ENCODE results near the gene ATF4. TPM values are rescaled to one million over a fixed set of nuclear protein-coding genes. Genes with fewer than 3 reads are reported as not detected.
"Not testable (repeated sequence)": the region's sequence is repeated elsewhere in the genome, so short reads cannot be mapped to it uniquely, and the experiment has no call there.

Gene ATF4
- polyA plus RNA-seq, 4 donors, result 276 to 311 (median 304) TPM

GRCh38 chr22:39489094-39490068, 31.0 kb upstream of the ATF4 start:
- no peak for DNase-seq (ENCODE audit: low read depth in 4 of 4, low spot score in 3 of 4)

DNA sequence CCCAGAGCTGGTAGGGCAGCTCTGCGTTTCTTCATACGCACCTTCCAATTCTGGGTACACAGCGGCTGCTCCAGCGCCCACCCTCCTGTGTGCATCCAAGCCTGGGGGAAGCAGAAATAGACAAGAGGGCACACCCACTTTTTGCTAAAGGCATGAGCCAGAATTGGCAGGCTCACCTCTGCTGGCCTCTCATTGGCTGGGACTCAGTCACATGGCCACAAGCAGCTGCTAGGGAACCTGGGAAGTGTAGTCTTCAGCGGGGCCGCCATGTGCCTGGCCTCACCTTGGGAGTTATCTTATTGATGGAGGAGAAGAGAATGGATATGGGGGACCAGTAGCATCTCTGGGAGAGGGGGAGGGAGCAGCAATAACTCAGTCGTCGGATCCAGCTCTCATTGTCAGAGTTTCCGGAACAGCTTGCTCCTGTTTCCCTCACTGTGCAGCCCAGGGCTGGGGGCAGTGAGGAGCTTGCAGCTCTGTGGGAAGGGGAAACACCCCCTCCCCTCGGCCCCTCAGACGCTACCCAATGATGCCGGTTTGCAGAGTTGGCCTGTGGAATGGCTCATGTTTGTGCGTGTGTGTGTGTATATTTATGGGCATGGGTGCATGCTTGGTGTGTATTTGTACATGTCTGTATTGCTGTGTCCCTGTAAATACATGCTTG, 30.1 kb upstream of the ATF4 start:
- DNase-seq (ENCODE audit: low read depth in 4 of 4, low spot score in 3 of 4), result no peak

DNA sequence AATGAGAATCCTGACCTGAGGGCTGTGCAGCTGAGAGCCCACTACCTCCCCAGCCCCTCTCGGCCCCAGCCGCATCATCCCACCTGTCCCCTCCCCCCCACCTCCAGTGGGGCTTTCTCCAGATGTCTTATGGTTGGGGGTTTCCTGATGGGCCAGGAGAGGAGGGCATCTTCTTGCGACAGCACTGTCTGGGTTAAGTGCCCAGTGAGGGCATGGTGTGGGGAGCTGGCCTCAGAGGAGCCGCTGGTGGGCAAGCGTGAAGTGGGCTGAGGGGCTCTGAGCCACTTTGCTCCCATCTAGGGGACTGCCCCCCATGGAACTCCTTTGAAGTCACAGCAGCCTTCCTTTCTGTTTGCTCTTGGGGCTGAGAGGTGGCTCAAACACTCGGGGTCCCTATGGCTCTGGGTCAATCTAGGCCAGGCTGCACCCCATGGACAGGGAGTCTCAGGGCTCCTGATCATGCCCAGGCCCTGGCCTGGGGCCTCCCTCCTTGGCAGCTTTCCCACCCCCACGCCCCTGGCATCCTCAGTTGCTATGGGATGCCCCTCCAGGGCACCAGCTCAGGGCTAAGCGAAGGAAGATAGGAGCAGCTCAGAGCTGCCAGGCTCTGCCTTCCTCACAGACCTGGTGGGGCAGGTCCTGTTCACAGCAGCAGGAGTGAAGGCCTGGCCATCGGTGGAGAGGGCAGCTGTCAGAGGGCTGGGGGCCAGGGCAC, 29.2 kb upstream of the ATF4 start:
- no peak for DNase-seq (ENCODE audit: low read depth in 4 of 4, low spot score in 3 of 4)

DNA sequence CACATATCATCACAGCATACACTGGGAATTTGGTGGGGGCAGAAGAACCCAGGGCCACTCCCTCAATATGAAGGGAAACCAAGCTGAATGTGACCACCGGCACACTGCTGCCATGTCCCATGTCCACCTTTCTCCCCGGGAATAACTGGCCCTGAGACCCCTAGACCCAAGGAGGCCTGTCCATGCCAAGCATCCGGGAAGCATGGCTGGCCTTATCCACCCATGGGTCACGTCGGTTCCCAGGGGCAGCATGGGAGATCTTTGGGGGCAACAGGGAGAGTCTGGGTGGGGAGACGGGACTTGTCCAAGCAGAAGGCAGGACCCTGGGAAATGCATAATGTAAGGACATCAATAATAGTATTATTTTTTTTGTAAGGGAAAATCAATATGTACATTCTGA, 28.7 kb upstream of the ATF4 start:
- DNase-seq (ENCODE audit: low read depth in 4 of 4, low spot score in 3 of 4), result no peak

DNA sequence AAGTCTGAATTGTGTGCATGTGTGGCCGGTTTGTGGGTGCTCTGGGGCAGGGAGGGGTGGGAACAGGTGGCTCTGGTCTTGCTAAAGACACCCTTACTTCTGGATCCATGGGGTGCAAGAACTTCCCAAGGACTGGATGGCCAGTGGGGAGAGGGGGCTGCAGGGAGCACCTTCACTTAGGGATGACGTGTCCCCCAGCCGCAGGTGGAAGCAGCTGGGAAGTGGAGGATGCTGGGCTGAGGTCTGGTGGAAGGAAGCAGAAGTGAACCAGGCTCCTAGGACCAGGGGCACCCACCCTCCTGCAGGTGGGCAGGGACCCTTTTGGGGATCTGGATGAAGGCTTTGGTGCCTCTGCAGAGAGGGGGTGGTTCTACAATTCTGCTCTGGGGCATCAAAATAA, 28.2 kb upstream of the ATF4 start:
- DNase-seq (ENCODE audit: low read depth in 4 of 4, low spot score in 3 of 4), result no peak

DNA sequence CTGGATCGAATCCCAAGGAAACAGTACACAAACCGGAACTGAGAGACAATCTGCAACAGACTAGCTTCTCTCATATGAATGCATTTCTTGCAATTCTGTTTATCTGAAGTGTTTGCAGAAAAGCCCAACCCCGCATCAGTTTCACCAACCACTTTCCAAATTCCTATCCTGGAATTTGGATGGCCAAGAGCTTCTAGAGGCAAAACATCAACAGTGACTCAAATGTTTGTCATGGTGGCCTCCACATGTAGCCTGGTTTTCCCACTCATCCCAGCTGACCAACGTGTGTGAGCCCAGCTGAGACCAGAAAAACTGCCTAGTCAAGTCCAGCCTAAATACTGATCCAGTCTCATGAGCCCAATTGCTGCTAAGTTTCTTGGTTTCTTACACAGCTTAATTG, 26.6 kb upstream of the ATF4 start:
- no peak for DNase-seq (ENCODE audit: low read depth in 4 of 4, low spot score in 3 of 4)

DNA sequence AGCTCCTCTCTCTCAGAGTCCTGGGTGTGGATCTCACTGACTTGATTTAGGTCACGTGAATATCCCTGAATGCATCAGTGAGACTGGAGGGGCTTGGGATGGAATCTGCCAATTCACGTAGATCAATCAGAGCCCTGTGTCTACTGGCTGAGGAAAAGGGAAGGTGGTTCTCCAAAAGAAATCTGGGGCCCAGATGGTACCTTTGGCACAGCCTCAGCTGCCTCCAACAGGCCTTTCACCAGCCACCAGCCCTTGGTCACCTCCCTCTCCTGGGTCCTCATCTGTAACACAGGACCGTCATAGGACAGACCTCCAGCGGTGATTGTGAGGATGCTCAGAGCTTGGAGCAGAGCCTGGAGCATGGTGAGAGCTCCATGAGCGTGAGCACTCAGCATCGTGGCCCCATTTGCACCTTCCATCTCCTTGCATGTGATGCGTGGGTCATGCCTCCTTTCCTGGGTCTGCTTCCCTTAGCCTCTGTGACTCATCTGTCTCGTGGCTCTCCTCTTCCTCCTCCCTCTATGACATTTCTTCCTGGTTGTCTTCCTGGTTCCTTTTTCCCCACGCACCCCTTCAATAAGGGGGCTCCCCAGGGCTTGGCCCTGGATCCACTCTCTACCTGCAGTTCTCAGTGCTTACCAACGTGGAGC, 25.8 kb upstream of the ATF4 start:
- DNase-seq (ENCODE audit: low read depth in 4 of 4, low spot score in 3 of 4), result no peak

DNA sequence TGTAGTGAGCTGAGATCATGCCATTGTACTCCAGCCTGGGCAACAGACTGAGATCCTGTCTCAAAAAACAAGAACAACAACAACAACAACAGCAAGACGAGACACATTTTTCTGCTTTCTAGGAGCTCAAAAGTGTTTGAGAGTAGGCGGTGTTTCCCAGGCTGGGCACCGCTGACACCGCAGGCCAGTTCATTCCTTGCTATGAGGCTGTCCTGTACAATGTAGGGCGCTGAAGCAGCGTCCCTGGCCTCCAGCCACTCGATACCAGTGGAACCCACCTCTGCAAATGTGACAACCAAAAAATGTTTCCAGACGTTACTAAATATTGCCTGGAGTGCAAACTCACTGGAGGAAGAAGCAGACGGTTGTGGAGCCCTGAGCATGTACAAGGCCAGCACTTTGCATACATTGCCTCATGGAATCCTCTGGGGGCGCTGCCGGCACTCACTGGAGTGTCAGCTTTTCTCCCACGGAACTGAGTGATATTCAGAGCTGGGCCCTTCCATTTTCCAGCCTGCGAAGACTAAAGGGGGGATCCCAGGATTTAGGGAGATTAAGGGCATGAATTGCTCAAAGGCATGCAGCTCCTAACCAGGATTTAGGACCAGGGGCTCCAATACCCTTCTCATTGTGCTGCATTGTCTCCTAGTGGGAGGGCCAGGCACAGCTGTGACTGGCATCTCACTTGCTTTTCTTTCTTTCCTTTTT, 24.1 kb upstream of the ATF4 start:
- DNase-seq (ENCODE audit: low read depth in 4 of 4, low spot score in 3 of 4), result peak in 1 of 4 donors; percentile 42

DNA sequence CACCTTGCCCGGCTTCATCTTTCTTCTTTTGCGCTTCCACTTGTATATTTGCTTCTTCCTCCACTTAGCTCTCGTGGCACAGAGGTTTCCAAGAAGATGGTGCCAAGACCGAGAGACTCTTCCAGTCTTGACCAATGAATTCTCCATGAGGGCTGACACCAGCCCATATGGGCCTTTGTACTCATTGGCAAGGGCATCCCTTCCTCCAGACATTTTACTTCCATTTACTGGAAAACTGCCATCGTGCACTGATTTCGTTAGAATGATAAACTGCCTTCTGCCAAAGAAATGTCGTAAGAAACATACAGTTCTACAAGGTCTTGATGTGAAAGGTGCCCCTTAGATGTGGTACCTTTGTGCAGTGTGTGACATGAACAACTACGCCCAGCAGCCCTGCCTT, 22.9 kb upstream of the ATF4 start:
- DNase-seq (ENCODE audit: low read depth in 4 of 4, low spot score in 3 of 4), result no peak

DNA sequence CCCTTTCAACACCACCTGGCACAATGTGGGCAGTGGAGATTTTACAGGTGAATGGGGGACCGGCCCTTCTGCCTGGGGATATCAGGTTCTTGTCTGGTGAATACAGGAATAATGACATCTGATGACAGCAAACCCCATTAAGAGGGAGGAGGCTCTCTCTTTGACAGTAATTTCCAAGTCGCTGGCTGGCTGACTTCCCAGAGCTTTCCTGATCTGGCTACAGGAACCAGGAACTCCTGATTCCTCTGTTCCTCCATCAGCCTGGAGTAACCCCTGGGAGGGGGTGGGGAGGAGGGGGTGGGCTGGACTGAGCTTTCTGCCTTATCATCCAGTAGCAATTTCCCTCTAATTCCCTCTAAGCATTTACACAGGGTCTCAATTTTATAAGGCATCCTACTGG, 22.0 kb upstream of the ATF4 start:
- no peak for DNase-seq (ENCODE audit: low read depth in 4 of 4, low spot score in 3 of 4)

DNA sequence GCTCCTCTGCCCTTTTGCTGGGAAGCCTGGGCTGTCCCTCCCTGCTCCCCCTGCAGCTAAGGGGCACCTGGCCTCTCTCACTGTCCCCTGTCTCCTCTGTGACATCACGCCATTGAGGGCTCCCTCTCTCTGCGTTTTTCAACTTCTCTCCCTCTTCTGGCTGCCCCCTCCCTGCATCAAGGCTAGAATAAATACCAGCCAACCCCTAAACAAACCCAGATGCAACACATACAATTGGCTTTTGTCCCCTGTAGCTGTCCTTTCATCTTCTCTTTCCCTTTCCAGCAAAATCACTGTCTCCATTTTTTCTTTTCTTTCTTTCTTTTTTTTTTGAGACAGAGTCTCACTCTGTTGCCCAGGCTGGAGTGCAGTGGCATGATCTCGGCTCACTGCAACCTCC, 21.6 kb upstream of the ATF4 start:
- DNase-seq (ENCODE audit: low read depth in 4 of 4, low spot score in 3 of 4), result no peak

- no peak for DNase-seq (ENCODE audit: low read depth in 4 of 4, low spot score in 3 of 4)
Measured at GRCh38 chr22:39500101-39500500, 20.3 kb upstream of the ATF4 start.

DNA sequence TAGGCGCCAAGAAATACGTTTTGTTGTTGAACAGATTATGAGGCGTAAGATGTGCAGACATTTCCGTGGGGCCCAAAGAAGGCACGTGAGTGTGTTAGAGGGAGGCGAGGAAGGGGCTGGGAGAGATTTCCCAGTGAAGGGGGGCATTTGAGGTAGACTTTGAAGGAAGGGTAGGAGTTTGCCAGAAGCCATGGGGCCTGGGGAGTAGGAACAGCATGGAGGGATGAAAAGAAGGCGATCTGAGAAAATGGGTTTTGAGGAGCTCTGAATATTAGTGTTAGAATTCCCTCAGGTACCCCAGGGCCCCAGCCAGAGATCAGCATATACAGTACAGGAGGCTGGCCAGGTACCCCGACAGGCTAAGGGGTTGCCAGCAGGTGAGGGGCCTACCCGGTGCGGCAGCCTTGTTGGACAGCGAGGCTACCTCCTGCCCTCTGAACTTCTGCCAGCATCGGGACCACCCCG, 18.7 kb upstream of the ATF4 start:
- DNase-seq (ENCODE audit: low read depth in 4 of 4, low spot score in 3 of 4), result no peak

DNA sequence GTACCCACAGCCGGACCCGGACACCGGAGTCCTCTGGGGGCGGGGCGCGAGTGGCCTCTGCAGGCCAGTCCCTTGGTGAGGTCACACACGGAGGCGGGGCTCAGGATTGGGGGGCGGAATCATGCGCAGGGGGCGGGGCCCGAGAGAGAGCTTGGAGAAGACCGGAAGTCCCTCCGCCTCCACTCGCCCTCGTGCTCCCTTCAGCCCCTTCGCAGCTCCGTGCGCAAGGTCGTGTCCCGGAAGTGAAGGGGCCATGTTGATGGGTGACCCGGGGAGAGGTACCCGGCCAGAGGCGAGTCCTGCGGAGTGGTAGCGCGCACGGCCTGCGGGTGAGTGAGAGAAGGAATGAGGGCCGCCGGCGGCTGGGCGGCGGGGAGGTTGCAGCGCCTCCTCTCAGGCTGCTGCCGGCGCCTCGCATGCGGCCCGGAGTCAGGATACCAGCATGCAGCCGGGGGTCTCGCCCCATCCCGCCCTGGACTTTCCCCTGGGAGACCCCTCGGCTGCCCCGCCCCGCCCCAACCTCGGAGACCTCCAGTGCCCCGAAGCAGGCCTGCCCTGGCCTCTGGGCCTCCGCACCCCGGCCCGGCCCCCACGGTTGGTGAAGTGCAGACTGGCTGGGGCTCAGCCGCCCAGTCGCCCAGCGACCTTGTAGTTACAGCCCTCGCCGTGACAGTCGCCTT, 18.1 kb upstream of the ATF4 start, which contains the start of gene MIEF1:
Gene MIEF1 (plus strand): TSS at position 182 of the 680 bp plus-strand sequence. CDS start 9,005 bp downstream, outside the sequence.
- peak; percentile 88 to 95 (median 92) for DNase-seq (ENCODE audit: low read depth in 4 of 4, low spot score in 3 of 4)

- no peak for DNase-seq (ENCODE audit: low read depth in 4 of 4, low spot score in 3 of 4)
Measured at GRCh38 chr22:39502789-39503409, 17.5 kb upstream of the ATF4 start.

DNA sequence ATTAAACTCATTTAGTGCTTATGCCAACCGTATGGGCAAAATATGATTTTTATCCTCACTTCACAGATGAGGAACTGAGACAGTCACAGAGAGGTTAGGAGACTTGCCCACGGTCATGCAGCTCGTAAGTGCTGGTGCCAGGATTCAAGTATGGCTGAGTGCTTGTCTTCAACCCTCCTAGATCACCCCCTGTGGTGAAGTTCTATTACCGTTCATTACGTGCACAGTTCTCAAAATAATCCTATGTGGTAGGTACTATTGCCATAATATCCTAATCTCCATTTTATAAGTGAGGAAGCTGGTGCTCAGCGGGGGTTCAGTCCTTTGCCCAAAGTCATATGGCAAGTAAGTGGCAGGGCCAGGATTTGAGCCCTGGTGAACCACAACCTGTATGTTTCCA, 16.7 kb upstream of the ATF4 start:
- no peak for DNase-seq (ENCODE audit: low read depth in 4 of 4, low spot score in 3 of 4)

GRCh38 chr22:39504071-39504470, 16.3 kb upstream of the ATF4 start:
- no peak for DNase-seq (ENCODE audit: low read depth in 4 of 4, low spot score in 3 of 4)

- not testable (repeated sequence) for DNase-seq (ENCODE audit: low read depth in 4 of 4, low spot score in 3 of 4)
Measured at GRCh38 chr22:39507021-39507420, 13.3 kb upstream of the ATF4 start.

DNA sequence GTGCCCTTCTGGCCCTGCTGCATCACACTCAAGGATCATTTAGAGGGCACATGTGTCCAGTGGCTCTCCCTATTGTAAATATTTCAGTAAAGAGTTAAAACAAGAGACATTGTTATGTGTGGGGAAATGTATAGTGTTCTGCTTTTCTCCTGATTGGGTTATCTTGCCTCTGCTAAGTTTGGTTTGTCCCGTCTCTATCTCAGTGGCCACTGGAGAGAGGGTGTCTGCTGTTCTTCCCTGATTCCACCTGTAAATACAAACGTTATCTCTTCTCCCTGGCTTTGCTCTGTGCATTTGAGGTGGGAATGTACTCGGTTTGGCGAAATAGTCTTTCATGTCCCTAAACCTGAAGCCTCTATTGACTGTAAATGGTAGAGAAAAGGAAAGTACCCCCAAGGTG, 12.0 kb upstream of the ATF4 start:
- DNase-seq (ENCODE audit: low read depth in 4 of 4, low spot score in 3 of 4), result no peak

Data from left renal pelvis (tissue), 4 donors.